Activated T-helper 1 cell treated with anti-CD3 and anti-CD28 coated beads, Interleukin-12 subunit alpha, Interleukin-12 subunit beta, Interleukin-2, Interleukin-4 antibody, amounts not matched to agents 30 ng/mL and 10 ng/mL and 1 ng/mL, durations not matched to agents 14 hours and 24 hours and 36 hours (primary cell): ENCODE measurements around the gene ST6GALNAC3. TPM values are rescaled to one million over a fixed set of nuclear protein-coding genes. Genes with fewer than 3 reads are reported as not detected.

Source experiments
- DNase-seq: peaks from one replicate; pipeline ENCODE4 v3.0.0; 2021; ENCODE audit warnings: low spot score
- H3K27ac Mint-ChIP-seq: one replicate; pipeline ENCODE4 v1.8.0; 2021; ENCODE audit warnings: mild to moderate bottlenecking, mixed read lengths
- H3K27me3 Mint-ChIP-seq: one replicate; pipeline ENCODE4 v1.8.0; 2022; ENCODE audit warnings: mild to moderate bottlenecking, moderate library complexity, mixed read lengths; ENCODE audit not compliant: insufficient read depth
- H3K36me3 Mint-ChIP-seq: one replicate; pipeline ENCODE4 v1.8.0; 2021; ENCODE audit warnings: low read depth, mixed read lengths
- H3K4me1 Mint-ChIP-seq: one replicate; pipeline ENCODE4 v1.8.0; 2021; ENCODE audit warnings: low read depth, mixed read lengths
- H3K4me3 Mint-ChIP-seq: one replicate; pipeline ENCODE4 v1.8.0; 2021; ENCODE audit warnings: mild to moderate bottlenecking, moderate library complexity, mixed read lengths
- H3K9me3 Mint-ChIP-seq: one replicate; pipeline ENCODE4 v1.8.0; 2021; ENCODE audit warnings: mixed read lengths
- intact Hi-C: fragments of 100-400 bp; cut with micrococcal nuclease; formaldehyde crosslinking; loops from one replicate; pipeline ENCODE4 v1.15.1; 2024
- total RNA-seq: library from RNA; stranded (reverse); gene quantifications from 2 replicates; pipeline ENCODE4 v1.2.3, GENCODE V29; 2022

The ST6GALNAC3 gene
- total RNA-seq, 1 donor from 2014 or later, result not detected

DNA sequence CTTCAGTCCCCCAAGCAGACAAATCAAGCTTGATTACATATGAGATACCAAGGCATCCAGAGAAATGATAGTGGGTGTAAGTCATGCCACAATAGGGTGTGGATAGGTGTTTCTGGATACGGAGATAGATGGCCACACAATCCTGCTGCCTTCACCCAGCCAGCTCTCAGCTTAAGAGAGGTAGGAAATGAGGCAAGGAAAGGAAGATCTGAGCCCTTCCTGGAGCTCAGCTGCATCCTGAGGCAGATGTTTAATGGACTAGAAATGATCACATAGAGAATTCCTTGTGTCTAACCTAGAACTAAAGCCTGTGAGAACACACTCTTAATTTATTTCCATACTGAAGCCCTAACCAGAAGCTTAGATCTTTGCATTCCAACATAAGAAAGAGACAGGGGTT lies 210.3 kb downstream of the ST6GALNAC3 start:
- Mint-ChIP-seq H3K4me3 (no peak overlapping the region), H3K9me3 (no peaks in the 10 kb centered on the region), H3K4me1 (peaks cover 56% of the 10 kb centered on the region), H3K36me3 (peaks cover 2% of the 10 kb centered on the region), H3K27ac (peak overlapping the region; percentile 19), H3K27me3 (no peaks in the 10 kb centered on the region)
- DNase-seq, result no peak
- intact Hi-C loops, result no loop called here

DNA sequence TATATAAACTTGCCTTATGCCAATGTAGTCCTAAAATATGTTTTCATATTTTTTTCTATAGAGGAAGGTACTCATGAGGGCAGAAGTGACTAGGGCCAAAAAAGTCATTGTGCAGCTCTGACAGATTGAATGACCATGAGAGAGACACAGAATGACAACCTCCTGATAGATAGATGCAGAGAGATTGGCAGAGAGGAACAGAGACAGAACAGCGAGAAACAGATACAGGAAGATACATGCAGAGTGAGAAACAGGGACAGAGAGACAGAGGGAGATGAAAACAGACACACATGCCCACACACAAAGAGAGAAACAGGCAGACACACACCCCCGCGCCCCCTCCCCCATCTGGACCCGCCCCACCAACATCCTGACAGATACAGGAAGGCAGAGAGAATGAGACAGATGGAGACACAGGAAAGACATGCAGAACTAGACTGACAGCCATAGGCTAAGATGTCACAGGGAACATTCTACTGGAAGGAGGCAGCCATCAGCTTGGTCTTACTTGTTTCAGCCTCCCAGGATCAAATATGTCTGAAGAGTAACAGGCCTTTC lies 211.1 kb downstream of the ST6GALNAC3 start:
- Mint-ChIP-seq H3K27ac (peak overlapping the region; percentile 60), H3K27me3 (no peaks in the 10 kb centered on the region), H3K36me3 (peaks cover 2% of the 10 kb centered on the region), H3K9me3 (no peaks in the 10 kb centered on the region), H3K4me1 (peaks cover 65% of the 10 kb centered on the region), H3K4me3 (peak overlapping the region; percentile 9)
- intact Hi-C loops, result no loop called here
- DNase-seq, result no peak

DNA sequence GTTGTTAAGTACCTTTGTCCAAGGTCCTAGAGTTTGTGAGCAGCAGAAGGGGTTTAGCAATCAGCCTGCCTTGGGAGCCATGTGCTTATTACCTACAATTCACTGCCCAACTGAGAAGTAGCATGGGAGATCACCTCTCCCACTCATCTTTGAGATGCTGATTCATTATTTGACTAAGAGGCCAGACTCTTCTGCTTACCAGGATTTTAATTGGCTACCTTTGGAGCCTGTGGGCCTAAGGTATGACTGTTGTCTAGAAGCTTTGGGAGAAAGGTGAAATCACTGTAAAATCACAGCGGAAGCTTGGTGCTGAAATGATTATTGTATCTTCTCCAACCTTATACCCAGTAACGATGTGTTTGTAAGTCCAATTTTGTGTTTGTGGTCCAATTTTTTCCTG lies 213.4 kb downstream of the ST6GALNAC3 start:
- Mint-ChIP-seq H3K36me3 (peaks cover 2% of the 10 kb centered on the region), H3K4me1 (peaks cover 73% of the 10 kb centered on the region), H3K9me3 (no peaks in the 10 kb centered on the region), H3K27ac (no peak overlapping the region), H3K27me3 (no peaks in the 10 kb centered on the region), H3K4me3 (no peak overlapping the region)
- intact Hi-C loops, result loop anchor here (1.0 kb wide), 2 partner anchors 8 to 17 kb away; no protein-coding TSS in a partner anchor
- DNase-seq, result no peak

DNA sequence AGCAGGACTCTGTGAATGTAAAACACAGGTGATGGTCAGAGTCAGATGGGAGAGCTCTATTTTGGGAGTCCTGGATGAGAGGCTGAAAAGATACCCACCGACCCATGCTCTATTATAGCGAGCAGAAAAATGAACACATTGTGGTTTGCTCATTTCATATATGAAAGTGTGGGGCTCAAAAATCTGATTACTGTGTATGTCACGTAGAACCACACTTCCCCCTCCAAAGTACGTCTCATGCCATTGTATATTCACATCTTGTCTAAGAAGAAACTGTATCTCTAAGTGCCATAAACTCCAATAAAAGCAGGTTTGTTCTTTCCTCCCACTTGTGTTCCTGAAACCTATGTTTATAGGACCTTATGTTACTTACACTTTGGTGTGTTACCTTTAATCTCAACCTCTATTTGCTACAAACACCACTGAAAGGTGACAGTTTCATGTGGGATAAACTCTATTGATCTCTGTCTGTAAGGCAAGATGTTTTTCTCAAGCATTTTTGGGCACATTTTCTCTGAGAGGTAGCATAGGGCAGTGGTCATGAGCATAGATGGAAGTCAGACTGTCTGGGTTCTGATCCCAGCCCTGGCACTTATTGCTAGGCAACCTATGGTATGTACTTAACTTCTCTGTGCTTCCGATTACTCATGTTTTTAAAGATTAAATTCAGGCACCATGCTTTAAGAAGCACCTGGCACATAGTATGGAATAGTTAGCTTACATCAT lies 214.4 kb downstream of the ST6GALNAC3 start:
- H3K4me1 Mint-ChIP-seq, result peaks cover 83% of the 10 kb centered on the region

DNA sequence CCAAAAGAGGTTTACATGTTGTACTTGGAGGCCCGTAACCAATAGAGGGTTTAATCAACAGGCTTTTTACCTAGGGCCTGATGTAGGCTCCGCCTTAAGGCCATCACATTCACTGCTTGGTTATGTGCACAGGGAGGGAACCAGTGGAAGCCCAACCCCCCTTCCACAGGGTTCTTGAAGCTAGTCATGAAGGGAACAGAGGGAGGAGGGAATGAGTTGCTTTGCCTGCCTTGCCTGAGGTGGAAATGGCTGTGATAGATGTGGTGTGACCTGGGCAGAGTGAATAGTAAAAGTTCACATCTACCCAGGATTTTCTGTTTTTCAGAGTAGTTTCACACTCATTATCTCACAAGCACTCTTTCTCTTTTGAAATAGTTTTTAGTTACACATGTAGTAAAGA lies 215.1 kb downstream of the ST6GALNAC3 start:
- Mint-ChIP-seq H3K9me3 (no peaks in the 10 kb centered on the region), H3K36me3 (peaks cover 2% of the 10 kb centered on the region), H3K4me3 (no peak overlapping the region), H3K4me1 (peaks cover 86% of the 10 kb centered on the region), H3K27ac (no peak overlapping the region), H3K27me3 (no peaks in the 10 kb centered on the region)
- no peak for DNase-seq
- intact Hi-C loops, result loop anchor here (10.0 kb wide), 1 partner anchor 205 kb away; no protein-coding TSS in a partner anchor

More for the DNA sequence above, 214.4 kb downstream of the ST6GALNAC3 start:
- H3K27me3 Mint-ChIP-seq, result no peaks in the 10 kb centered on the region
- H3K27ac Mint-ChIP-seq, result peak overlapping the region; percentile 23
- intact Hi-C loops, result loop anchor here (1.0 kb wide), 2 partner anchors 7 to 18 kb away; no protein-coding TSS in a partner anchor
- DNase-seq, result no peak
- H3K9me3 Mint-ChIP-seq, result no peaks in the 10 kb centered on the region
- H3K36me3 Mint-ChIP-seq, result peaks cover 2% of the 10 kb centered on the region
- no peak overlapping the region for H3K4me3 Mint-ChIP-seq

DNA sequence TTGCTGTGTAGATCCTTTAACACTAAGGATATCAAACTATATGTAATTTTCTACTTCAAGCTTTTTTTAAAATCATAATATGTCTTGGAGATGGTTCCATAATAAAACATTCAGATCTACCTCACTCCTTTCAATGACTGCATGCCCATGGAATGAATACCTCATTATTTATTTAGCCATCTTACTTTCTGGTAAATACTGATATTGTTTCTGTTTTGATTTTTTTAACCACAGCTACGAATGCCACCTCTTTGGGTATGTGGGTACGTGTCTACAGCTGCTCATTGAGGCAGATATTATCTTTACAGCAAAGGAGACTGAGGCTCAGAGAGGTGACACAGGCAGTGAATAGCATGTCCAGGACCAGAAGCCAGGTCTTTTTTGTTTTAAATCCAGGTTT lies 215.7 kb downstream of the ST6GALNAC3 start:
- H3K9me3 Mint-ChIP-seq, result no peaks in the 10 kb centered on the region
- intact Hi-C loops, result loop anchor here (10.0 kb wide), 1 partner anchor 205 kb away; no protein-coding TSS in a partner anchor

DNA sequence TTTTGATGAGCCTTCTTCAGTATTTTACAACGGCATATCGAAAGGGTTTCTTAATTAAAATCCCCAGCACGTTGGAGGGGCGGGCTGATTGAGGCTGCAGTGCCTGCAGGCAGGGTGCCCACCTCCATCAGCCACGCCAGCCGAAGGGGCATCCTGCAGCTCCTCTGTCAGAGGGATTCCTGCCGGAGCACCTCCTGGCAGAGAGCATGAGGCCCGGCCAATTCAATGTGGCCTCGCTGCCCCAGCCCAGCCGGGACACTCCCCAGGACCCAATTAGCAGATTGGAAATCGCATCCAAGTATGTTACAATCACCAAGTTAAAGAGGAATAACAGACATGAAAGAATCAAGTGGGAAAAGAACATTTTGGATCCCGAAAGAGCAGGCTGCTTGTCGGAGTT lies 216.6 kb downstream of the ST6GALNAC3 start:
- Mint-ChIP-seq H3K36me3 (peaks cover 2% of the 10 kb centered on the region), H3K9me3 (no peaks in the 10 kb centered on the region), H3K27ac (no peak overlapping the region), H3K4me3 (no peak overlapping the region), H3K4me1 (peaks cover 84% of the 10 kb centered on the region), H3K27me3 (no peaks in the 10 kb centered on the region)
- intact Hi-C loops, result loop anchor here (10.0 kb wide), 1 partner anchor 204 kb away; no protein-coding TSS in a partner anchor
- no peak for DNase-seq

More for the DNA sequence above, 215.7 kb downstream of the ST6GALNAC3 start:
- DNase-seq, result no peak
- H3K36me3 Mint-ChIP-seq, result peaks cover 2% of the 10 kb centered on the region
- peak overlapping the region; percentile 6 for H3K27ac Mint-ChIP-seq
- H3K4me1 Mint-ChIP-seq, result peaks cover 86% of the 10 kb centered on the region
- no peaks in the 10 kb centered on the region for H3K27me3 Mint-ChIP-seq
- H3K4me3 Mint-ChIP-seq, result no peak overlapping the region

DNA sequence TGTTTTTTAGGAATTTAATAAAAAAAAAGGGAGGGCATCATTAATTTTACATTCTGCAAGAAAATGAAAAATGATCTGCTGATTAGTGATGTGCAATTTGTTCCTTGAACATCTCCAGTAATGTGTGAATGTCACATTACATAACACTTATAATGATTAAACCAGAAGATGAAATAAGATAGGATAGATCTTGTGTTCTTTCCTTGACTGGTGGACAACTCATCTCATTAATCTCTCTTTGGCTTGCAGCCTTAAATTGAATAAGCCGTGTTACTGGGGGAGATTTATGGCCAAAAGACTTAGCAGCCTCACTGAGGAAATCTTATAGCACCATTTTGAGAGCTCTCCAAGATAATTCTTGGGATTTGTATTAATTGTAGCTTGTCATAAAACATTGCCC lies 217.2 kb downstream of the ST6GALNAC3 start:
- Mint-ChIP-seq H3K27me3 (no peaks in the 10 kb centered on the region), H3K36me3 (peaks cover 2% of the 10 kb centered on the region), H3K9me3 (no peaks in the 10 kb centered on the region), H3K4me1 (peaks cover 79% of the 10 kb centered on the region), H3K27ac (no peak overlapping the region), H3K4me3 (no peak overlapping the region)
- intact Hi-C loops, result loop anchor here (10.0 kb wide), 1 partner anchor 203 kb away; no protein-coding TSS in a partner anchor
- DNase-seq, result no peak

DNA sequence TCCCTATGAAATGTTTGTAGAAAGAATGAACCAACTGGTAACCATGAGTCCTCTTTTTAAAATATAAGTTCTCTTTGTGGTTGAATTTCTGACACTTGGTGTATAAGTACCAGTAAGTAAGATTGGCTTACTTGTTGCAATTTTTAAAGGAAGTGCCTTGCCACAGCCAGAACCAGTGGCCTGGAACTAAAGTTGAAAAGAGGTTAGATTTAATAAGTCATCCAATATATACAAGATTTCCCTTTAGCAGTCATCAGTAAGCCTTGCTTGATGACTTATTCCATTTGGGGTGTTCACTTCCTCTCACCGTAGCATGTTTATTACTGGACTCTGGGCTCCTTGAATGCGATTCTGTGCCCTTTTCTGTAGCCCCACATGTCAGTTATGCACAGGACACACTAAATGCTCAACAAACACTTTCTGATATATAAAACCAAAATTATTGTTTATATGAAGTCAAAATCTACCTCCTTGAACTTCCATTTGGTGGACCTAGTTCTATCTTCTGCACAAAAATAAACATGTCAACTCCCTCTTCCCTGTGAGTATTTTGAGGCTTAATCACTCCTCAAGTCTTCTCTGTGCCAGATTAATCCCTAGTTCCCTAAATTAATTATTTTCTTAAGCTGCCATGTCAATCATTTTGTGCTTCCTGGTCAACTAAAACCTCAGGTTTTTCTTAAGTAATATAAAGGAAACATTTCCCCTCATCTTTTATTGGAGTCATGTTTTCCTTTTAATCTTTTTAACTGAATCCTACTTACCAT lies 218.1 kb downstream of the ST6GALNAC3 start:
- Mint-ChIP-seq H3K27ac (no peak overlapping the region), H3K4me3 (no peak overlapping the region), H3K4me1 (peaks cover 70% of the 10 kb centered on the region), H3K27me3 (no peaks in the 10 kb centered on the region), H3K9me3 (no peaks in the 10 kb centered on the region), H3K36me3 (no peaks in the 10 kb centered on the region)
- no peak for DNase-seq
- intact Hi-C loops, result loop anchor here (10.0 kb wide), 1 partner anchor 202 kb away; no protein-coding TSS in a partner anchor

DNA sequence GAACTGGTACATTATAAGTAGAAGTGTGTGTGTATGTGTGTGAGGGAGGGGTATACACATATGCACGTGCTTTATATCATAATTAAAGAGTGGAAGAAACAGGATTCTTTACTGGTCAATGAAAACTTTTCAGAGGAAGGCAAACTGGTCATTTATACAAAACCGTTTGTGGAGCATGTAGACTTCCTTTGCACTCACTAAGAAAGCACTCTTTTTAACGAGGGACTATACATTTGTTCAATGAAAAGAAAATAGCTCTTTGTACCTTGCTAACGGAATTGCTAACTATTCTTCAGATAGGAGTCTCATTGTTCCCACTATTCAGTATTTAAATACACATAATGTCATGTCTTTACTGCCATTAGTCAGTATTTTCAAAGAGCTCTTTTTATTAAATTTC lies 219.3 kb downstream of the ST6GALNAC3 start:
- intact Hi-C loops, result loop anchor here (1.0 to 10.0 kb wide), 4 partner anchors 24 to 201 kb away; no protein-coding TSS in a partner anchor
- Mint-ChIP-seq H3K27ac (peak overlapping the region; percentile 59), H3K4me1 (peaks cover 60% of the 10 kb centered on the region), H3K36me3 (no peaks in the 10 kb centered on the region), H3K4me3 (no peak overlapping the region), H3K27me3 (no peaks in the 10 kb centered on the region), H3K9me3 (no peaks in the 10 kb centered on the region)
- DNase-seq, result no peak

DNA sequence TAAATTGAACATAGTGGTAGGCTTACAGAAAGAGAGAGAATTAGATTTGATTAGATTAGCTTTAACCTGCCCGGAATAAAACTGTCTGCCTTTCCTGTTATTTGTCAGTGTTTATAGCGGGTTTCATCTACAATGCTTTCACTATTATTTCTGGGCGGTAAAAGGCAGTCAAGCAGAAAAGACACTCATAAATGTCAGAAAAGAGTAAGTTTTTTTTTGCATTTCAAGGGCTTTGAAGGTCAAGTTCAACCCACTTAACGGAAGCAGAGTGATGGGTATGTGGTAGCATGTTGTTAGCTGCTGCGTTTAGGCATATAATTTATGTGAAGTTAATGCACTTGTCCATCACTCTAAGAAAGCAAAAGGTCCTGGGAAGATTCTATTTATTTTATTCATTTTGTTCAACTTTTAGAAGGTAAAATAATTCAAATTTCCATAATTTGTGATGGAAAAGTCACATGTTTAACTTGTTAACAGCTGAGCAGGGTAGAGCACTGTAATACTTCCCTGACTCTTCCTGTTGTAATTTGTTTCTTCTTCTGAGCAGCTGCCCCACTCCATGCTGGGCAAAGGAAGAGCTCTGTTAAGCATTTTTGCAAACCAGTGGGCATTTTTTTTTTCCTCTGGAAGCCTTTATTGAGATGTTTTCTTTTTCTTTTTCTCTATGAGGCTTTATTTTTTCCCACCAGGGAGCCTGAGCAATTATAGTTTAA lies 220.1 kb downstream of the ST6GALNAC3 start:
- peaks cover 60% of the 10 kb centered on the region for H3K4me1 Mint-ChIP-seq
- no peaks in the 10 kb centered on the region for H3K36me3 Mint-ChIP-seq
- peak overlapping the region; percentile 56 for H3K4me3 Mint-ChIP-seq
- intact Hi-C loops, result loop anchor here (1.0 to 10.0 kb wide), 4 partner anchors 24 to 200 kb away; no protein-coding TSS in a partner anchor
- no peaks in the 10 kb centered on the region for H3K9me3 Mint-ChIP-seq
- no peak for DNase-seq
- no peaks in the 10 kb centered on the region for H3K27me3 Mint-ChIP-seq
- peak overlapping the region; percentile 83 for H3K27ac Mint-ChIP-seq

DNA sequence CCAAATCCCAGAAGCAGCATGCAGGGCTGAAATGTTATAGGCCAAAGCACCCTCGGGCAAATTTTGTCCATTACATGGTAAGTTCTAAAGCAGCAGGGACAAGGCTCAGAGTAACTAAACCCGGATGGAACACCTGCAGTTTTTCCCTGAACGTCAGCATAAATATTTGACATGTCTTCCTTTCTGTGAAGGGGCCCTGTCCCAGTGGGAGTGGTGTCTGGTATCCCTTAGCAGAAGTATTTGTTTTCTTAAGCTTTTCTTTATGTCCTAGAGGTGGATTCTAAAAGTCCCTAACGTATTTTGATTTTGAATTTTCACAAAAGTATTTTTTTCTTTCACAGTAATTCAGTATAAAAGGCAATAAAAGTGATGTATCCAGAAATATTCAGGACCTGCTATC lies 223.9 kb downstream of the ST6GALNAC3 start:
- peaks cover 52% of the 10 kb centered on the region for H3K4me1 Mint-ChIP-seq
- H3K36me3 Mint-ChIP-seq, result no peaks in the 10 kb centered on the region
- no peak overlapping the region for H3K4me3 Mint-ChIP-seq
- H3K9me3 Mint-ChIP-seq, result no peaks in the 10 kb centered on the region
- no peaks in the 10 kb centered on the region for H3K27me3 Mint-ChIP-seq
- intact Hi-C loops, result loop anchor here (10.0 kb wide), 1 partner anchor 196 kb away; no protein-coding TSS in a partner anchor
- DNase-seq, result no peak
- H3K27ac Mint-ChIP-seq, result no peak overlapping the region
